ENCODE data around the gene MTCL1.
A peak's percentile ranks its signal among the peaks of the same experiment; 100 is the strongest.

Gene MTCL1

DNA sequence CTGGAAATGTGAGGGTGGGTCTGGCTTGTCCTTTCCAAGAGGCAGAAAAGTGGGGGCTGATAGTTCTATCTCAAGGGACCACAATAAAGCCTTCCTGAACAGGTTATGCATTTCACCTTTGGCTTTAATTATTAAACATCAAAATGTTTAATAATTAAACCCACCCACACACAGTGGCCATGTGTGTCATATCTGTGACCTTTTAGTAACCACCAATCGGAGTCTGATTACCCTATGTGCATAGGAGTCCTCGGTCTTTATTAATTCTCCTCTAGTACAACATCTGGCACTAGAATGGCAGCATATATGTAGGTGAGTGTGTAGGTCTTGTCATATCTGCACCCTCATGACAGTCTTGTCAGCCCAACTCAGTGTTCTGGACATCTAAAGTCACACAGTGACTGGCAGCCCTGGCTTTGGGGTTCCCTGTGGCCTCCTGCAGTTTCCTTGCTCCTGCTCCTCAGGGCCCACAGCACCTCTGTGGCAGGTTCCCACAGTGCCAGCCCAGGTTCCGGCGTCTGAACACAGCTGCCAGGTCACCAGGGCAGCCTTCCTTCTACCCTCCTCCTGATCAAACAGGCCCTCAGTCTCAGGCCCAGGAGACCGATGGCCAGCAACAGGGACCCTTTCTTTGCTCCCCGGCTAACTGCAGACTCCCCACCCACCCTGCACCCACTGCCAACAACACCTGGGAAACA, 100.9 kb downstream of the MTCL1 start:
- FAIRE-seq (peak; percentile 42), DNase-seq (ENCODE audit: low spot score) (no peak)

DNA sequence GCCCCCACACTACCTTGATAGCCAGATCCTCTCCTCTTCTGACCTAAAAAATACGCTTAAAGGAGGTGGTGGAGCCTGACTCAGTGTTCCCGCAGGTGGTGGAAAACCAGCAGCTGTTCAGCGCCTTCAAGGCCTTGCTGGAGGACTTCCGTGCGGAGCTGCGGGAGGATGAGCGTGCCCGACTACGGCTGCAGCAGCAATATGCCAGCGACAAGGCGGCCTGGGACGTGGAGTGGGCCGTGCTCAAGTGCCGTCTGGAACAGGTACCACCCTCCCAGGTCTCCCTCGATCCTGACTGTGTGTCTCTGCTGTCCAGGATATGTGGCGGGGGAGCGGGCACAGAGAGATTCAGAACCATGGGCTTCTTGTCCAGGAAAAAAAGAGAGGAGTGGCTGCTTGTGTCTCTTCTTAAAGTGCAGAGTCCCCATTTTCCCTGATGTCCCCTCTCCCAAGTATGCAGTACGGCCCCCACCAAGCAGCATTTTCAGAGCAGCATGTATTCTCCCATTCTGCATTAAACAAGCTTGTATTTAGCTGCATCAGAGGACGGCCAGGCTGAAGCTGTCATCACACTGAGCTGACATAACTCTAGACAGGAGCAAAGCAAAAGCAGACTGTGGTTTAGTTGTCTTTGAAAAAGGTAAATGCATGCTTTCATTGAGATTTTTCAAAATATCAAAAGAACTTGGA, 101.6 kb downstream of the MTCL1 start:
- no peak for DNase-seq (ENCODE audit: low spot score)
- FAIRE-seq: no peak

DNA sequence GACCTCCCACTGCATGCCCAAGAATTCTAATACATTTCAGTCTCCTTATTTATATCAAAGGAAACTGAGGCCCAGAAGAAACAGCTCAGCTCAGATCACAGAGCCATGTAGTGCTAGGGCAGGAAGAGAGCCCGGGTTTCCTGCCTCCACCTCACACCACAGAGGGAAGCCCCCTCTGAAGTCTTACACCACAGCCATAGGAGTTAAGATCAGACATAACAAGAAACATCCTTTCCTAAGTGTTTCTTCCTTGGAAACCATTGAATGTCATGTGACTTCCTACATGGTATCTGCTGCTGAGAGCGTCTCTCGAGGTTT, 102.1 kb downstream of the MTCL1 start:
- FAIRE-seq (no peak), DNase-seq (ENCODE audit: low spot score) (no peak)

DNA sequence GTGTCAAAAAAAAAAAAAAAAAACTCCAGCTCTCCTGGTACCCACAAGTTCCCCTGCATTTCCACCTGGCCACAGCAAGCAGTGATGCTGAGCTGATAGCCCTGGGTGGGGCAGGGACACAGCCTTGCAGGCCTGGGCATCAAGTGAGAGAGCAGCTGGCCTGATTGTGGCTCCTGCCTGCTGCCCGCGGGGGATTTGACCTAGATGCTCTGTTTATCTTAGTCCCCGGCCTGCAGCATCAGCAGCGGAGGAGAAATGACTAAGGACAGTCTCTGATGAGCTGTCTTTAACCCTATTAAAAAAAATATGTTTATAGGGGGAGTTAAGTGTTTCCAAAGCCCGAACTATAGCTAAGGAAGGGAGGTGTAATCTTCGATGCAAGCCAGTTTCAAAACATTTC, 102.6 kb downstream of the MTCL1 start:
- DNase-seq (ENCODE audit: low spot score) (no peak), FAIRE-seq (no peak)

DNA sequence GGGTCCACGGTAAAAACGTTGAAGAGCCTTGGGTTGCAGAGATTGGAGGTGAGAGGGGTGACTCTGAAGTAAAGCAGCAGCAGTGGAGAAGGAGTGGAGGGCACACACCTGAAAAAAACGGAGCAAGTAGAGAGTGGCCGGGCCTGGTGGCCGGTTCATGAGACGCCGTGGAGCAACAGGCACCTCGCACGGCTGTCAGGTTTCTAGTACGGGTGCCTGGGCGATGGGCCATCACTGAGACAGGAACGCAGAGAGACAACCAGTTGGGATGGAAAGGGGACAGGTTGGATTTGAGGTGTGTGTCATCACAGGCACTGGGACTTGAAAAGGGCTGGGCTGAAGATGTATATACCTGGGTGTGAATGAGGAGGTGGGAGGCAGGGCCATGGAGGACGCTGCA, 104.2 kb downstream of the MTCL1 start:
- no peak for FAIRE-seq
- DNase-seq (ENCODE audit: low spot score): no peak

DNA sequence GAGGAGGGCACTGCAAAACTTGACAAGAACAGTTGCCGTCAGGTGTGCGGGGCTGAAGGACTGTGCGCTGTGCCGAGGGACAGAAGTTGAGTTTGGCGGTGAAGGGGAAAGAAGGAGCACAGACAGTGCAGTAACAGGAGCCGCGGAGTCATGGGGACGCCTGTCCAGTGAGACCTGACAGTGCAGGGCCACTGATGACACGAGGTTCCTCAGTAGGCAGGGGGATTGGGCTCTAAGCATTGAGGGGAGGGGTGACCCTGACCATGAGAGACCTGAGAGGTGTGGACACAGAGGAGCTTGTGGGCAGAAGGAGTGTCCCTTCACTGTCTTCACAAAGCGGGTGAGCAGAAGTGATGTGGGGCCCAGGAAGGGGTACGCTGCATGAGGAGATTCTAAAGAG, 104.8 kb downstream of the MTCL1 start:
- FAIRE-seq: no peak

DNA sequence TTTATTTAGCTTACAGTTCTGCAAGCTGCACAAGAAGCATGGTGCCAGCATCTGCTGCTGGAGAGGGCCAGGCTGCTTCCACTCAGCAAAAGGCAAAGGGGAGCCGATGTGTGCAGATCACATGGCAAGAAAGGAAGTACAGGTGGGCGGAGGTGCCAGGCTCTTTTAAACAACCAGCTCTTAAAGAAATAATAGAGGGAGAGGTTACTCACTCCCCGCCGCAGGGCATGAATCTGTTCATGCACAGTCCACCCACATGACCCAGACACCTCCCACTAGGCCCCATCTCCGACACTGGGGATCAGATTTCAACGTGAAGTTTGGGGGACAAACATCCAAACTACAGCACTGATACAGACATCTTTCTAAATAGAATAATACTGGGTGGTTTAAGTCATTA, 105.8 kb downstream of the MTCL1 start:
- FAIRE-seq (no peak), DNase-seq (ENCODE audit: low spot score) (no peak)

More for the DNA sequence above, 104.8 kb downstream of the MTCL1 start:
- DNase-seq (ENCODE audit: low spot score): no peak

DNA sequence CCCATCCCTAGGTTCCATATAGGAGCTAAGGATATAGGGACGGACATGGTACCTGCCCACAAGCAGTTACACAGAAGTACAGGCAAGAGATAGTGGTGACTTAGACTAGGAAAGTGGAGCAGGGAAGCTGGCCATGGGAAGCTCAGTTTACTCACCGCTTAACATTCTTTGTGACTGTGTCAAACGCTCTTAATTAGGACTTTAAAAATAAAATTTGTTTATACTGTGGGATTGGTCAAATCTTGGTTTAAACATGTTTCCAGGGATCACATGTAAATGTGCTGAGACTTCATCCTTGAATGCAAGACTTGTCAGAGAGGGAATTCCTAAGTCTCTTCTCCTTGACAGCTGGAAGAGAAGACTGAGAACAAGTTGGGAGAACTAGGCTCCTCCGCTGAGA, 107.3 kb downstream of the MTCL1 start:
- DNase-seq (ENCODE audit: low spot score) (no peak), FAIRE-seq (no peak)

DNA sequence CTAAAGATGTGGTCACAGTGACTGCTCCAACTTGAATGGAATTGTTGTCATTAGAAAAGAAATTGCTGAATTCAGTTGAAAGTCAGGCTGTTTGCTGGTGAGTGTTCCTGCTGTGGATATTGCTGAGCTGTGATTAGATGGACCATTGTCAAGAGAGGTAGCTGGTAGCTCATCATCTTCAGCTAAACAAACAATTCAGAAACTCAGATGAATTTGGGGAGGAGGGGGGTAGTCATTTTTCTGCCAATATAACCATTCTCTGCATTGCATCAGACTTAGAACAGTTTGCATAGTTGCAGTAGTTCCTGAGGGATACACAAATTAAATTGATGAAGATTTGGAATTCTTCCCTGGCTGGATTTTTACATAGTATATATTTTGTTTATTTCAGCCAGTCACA, 108.3 kb downstream of the MTCL1 start:
- no peak for FAIRE-seq
- DNase-seq (ENCODE audit: low spot score): no peak

DNA sequence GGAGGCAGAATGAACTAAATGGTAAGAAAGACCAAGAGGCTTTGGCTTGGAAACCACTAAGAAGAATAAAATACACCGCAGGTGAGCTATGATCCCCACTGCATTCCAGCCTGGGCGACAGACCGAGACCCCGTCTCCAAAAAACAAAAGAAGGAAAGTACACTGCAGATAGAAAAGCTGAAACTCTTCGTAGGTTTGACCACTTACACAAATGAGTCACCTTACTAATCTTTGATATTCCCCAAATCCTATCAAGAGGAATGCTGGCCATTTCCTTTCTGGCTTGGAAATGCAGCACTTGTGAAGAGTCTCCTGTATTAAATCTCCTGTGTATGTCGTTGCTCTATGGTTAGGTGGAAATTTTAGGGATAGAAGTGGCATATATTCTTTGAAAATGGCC, 108.8 kb downstream of the MTCL1 start:
- DNase-seq (ENCODE audit: low spot score) (no peak), FAIRE-seq (no peak)

DNA sequence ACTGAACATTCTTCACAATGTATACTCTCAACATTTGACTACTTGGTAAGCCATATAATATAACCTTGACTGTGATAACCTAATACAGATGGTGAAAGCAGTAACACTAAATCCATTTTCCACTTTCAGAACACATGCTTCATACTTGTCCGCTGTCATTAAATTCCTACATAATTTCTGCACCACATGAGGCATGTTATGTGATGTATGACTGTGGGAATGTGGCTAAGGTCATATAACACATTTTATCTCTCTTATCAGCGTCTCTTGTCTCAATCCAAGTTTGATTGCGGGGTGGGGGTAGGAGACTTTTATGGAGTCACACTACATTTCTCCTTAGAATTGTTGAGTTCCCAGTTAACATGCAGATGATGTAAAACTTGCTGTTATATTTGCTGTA, 110.9 kb downstream of the MTCL1 start:
- no peak for DNase-seq (ENCODE audit: low spot score)
- FAIRE-seq: no peak

DNA sequence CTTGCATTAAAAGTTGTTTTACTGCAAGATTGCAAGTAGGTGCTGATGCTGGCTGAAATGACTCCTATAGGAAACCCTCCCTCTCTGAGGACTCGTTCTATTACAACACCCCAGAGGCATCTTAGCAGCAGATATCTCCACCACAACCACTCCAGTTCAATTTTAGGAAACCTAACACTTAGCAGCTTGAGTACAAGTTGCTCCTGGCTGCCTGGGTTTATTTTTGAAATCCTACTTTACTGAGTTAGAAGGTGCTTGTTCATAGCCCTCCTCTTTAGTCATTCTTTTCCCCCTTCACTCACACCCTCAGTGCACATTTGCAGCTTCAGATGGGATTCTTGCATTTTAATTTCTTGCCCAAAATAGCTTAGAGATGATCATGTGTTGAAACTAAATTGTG, 111.5 kb downstream of the MTCL1 start:
- no peak for FAIRE-seq
- DNase-seq (ENCODE audit: low spot score): no peak

DNA sequence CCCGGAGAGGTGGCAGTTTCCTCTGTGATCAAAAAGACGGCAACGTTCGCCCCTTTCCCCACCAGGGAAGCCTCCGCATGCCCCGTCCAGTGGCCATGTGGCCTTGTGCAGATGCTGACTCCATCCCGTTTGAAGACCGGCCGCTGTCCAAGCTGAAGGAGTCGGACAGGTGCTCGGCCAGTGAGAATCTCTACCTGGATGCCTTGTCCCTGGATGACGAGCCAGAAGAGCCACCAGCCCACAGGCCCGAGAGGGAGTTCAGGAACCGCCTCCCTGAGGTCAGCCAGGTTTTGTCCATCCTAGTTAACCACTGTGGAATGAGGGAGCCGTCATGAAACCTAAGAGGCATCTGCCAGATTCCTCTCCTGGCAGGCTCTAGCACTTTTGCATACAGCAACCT, 113.6 kb downstream of the MTCL1 start:
- FAIRE-seq: no peak

DNA sequence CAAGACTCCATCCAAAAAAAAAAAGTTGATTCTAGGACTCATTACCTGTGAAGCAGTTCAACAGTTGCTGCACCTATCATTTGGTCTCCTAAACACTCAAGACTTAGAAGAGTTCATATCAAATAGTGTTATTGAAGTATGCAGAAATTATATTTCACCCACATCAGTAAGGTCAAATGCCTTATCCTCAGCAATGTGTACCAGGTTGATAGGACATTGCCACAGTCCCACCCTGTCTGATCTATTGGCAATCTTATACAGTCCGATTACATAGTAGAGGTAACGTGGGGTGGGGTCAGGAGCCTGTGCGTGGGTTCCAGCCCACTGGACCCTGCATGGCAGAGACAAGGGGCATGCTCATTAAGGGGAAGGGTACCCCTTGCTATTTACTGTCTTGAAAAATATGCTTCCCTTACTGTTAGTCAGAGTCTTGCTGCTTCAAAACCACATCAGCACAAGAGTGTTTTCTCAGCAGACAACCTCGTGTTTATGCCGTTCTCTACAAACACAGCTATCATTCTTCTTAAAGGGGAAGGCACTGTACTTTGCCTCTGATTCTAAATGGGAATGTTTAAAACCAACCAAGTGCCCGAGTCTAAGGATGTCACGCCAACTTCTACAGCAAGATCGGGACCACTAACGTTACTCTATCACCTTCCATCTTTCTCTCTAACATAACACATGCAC, 115.2 kb downstream of the MTCL1 start:
- FAIRE-seq: no peak
- no peak for DNase-seq (ENCODE audit: low spot score)

More for the DNA sequence above, 113.6 kb downstream of the MTCL1 start:
- DNase-seq (ENCODE audit: low spot score): no peak

DNA sequence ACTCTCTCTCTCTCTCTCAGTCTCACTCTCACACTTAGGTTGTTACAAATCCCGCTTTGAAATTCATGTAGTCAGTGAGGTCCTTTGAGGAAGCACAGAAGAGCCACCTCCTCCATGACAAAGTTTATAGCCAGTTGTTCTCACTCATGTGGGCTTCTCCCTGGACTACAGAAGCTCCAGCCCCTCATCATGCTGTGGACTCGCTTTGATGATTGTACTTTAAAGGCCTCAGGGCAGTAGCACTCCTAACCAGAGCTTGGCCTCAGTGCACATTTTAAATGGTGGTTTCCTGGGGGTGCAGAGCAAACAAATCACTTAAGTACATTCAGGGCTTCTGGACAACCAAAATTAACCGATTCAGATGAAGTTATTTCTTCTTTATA, 115.7 kb downstream of the MTCL1 start:
- DNase-seq (ENCODE audit: low spot score): no peak
- no peak for FAIRE-seq

DNA sequence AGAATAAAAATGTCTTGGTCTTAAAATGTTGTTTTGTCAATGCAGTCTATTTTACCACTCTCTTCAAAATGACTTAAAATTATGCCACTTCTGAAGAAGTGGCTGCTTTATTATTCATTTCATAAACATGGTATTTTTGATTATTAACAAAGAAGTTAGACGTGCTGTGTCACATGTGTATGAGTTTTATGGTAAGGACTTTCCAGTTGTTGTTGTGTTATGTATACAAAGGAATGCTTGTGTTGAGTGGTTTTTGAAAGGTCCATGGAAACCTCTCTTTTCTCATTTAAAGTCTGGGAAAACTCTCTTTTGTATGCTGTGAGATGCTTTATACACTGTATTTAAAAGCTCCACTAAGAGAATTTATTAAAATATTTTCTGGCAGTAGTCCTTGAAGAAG, 116.2 kb downstream of the MTCL1 start:
- DNase-seq (ENCODE audit: low spot score): no peak
- no peak for FAIRE-seq

DNA sequence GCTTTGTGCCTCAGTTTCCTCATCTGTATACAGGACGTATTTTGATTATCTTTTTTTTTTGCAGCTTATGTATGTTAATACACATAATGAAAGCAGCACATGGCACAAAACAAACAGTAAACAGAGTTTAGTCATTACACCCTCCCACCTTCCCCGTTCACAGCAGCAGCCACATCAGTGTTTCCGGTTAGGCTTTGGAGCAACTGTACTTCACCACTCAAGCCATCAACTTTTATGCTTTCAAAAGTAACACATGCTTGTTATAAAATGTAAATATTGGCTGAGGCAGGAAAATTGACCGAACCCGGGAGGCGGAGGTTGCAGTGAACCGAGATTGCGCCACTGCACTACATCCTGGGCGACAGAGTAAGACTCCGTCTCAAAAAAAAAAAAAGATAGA, 117.3 kb downstream of the MTCL1 start:
- no peak for DNase-seq (ENCODE audit: low spot score)
- no peak for FAIRE-seq

DNA sequence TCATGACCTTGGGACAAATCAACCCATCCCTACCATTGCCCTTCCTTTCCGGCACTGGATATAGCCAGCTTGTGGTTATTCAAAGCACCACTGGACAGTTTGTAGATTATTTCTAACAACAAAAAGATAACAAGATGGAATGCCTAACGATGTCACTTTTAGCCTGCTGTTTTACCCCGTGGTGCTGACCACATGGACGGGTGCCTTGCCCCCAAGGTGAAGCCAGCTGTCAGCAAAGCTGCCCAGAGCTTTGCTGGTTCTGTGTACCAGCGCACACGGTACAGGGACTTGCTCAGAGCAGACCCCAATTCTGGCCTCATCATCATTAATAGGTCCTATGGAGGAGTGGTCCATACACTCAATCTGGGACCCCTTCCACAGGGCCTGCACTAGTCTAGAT, 118.2 kb downstream of the MTCL1 start:
- no peak for FAIRE-seq
- DNase-seq (ENCODE audit: low spot score): no peak

DNA sequence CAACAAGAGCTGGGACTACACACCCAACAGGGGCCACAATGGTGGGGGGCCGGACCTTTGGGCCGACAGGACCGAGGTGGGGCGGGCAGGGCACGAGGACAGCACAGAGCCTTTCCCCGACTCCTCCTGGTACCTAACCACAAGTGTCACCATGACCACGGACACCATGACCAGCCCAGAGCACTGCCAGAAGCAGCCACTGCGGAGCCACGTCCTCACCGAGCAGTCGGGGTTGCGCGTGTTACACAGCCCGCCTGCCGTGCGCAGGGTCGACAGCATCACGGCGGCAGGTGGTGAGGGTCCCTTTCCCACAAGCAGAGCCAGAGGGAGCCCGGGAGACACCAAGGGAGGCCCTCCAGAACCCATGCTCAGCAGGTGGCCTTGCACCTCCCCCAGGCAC, 119.5 kb downstream of the MTCL1 start:
- FAIRE-seq: no peak
- no peak for DNase-seq (ENCODE audit: low spot score)

DNA sequence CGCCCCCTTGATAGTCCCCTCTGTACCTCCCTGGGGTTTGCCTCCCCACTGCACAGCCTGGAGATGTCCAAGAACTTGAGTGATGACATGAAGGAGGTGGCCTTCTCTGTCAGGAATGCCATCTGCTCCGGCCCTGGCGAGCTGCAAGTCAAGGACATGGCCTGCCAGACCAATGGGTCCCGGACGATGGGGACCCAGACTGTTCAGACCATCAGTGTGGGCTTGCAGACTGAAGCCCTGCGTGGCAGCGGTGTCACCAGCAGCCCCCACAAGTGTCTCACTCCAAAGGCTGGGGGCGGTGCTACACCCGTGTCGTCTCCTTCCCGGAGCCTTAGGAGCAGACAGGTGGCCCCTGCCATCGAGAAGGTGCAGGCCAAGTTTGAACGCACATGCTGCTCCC, 119.9 kb downstream of the MTCL1 start:
- no peak for DNase-seq (ENCODE audit: low spot score)

DNA sequence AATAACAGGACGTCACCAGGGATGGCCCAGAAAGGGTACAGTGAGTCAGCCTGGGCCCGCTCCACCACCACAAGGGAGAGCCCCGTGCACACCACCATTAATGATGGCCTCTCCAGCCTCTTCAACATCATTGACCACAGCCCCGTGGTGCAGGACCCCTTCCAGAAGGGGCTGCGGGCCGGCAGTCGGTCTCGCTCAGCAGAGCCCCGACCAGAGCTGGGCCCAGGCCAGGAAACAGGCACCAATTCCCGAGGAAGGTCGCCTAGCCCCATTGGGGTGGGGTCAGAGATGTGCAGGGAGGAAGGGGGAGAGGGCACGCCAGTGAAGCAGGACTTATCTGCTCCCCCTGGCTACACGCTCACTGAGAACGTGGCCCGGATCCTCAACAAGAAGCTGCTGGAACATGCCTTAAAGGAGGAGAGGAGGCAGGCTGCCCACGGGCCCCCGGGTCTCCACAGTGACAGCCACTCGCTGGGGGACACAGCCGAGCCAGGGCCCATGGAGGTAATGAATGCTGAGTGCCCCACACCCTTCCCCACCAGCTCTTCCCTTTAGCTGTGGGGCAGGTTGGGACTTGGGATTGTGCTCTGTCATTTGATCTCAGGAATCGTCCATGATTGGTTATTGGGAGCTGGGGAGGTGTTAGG, 120.5 kb downstream of the MTCL1 start:
- DNase-seq (ENCODE audit: low spot score): no peak
- no peak for FAIRE-seq

More for the DNA sequence above, 119.9 kb downstream of the MTCL1 start:
- no peak for FAIRE-seq

DNA sequence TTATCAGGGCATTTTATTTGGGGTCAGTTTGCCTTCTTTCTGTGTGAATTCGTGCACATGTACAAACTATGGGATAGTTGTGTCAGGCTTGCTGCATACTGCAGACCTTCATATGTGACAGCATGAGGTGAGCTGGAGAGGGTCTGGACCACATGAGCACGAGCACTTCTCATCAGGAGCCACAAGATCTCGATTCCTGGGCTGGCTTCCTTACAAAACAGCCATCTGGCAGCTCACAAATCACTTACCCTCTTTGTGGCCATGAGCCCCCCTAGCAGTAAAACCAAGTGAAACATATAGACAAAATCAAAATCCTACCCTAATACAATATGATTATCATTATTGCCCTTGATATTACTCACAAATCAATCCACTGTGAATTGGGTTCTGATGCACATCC, 121.2 kb downstream of the MTCL1 start:
- DNase-seq (ENCODE audit: low spot score) (no peak), FAIRE-seq (no peak)
